GM11168 (cell line): Measurements from ENCODE around the gene ALDOA.

Source experiments
- in situ Hi-C: fragments of 300-500 bp; cut with MboI; formaldehyde crosslinking; loops from one replicate; pipeline ENCODE4 v1.12.0; 2022; ENCODE audit warnings: low sequenced_read_pairs; ENCODE audit not compliant: unreplicated experiment

ALDOA gene

DNA sequence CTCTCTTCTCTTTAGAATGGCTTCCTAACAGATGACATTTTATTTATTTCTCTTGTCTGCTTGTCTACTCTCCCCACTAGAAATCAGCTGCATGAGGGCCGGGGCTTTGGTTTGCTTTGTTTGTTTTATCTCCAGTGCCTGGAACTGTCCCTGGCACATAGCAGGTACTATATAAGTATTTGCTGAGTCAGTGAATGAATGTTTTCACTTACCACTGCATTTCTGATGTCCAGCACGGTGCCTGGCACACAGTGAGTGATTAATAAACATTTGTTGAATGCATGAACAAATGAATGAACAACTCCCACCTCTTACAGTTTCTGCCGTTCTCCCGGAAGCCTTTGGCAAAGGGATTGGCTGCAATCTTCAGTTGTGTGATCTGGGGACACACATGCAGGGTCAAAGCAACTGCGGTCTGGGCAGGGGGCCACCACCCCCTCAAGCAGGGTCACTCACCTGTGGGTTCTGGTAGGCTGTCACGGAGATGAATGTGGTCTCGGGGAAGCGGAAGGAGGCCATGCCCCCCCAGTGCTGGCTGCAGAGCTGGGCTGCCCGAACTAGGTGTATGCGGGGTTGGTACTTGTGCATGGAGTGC is 22.8 kb downstream of the ALDOA start:
- in situ Hi-C loops: no loop called here

DNA sequence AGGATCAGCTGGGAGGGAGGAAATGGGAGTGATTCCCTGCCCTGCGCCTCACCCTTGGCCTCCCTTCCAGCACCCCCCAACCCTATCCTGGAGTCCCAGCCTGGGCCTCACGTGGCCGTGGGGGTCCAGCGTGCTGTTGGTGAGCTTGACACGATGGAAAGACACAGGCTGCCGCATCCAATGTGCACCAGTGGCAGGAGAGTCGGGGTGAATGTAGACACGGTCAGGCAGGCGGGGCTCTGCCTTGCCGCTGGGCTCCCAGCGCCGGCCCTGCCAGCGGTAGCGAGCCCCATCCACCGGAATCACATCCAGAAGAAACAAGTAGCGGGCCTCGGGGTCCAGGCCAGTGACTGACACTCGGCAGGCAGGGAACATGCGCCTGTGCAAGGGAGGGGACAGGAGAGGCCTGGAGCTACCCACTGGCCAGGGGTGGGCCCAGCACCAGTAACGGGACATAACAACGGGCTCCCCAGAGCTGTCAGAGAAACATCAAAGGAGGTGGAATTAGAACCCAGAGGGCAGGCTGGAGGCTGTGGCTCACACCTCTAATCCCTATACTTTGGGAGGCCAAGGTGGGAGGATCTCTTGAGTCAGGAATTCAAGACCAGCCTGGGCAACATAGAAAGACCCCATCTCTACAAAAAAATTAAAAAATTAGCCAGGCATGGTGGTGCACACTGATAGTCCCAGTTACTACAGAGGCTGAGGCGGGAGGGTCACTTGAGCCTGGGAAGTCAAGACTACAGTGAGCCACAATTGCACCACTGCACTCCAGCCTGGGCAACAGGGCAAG is 23.5 kb downstream of the ALDOA start:
- in situ Hi-C loops: no loop called here

DNA sequence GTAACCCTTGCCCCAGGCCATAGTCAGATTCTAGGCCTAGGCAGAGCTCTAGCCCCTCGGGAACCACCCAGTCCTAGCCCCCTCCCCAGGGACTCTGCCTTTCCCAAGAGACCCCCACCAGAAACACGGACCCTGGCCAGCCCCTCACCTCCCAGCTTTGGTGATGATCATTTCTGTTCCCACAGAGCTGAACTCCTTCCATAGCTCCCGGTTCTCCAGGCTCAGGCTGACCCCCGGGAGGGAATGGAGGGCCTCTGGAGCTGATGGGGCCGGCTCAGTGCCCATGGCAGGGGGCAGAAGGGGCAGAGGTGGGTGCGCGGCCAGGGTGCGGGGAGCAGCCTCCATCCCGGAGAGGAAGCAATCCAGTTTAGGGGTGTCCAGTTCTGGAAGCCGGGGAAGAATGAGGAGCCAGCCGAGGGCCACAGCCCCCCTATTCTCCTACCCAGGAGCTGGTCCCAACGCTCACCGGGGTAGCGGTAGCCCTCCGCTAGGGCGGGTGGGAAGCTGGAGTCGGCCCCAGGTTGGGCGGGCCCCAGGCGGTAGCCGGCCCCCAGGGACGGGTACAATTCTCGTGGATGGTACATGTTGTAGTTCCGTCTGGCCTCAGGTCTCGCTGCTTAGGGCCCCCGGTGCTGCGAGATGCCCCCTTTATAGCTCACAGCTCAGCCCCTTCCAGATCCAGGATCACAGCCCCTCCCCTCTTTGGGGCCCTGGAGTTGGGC is 25.2 kb downstream of the ALDOA start:
- in situ Hi-C loops: no loop called here

GRCh38 chr16:30091474-30092372 is 26.2 kb downstream of the ALDOA start, which contains the start of gene TBX6:
TSS of gene TBX6 (minus strand) at chr16:30091924. CDS start at chr16:30091193, 731 bp downstream.
- in situ Hi-C loops: no loop called here

DNA sequence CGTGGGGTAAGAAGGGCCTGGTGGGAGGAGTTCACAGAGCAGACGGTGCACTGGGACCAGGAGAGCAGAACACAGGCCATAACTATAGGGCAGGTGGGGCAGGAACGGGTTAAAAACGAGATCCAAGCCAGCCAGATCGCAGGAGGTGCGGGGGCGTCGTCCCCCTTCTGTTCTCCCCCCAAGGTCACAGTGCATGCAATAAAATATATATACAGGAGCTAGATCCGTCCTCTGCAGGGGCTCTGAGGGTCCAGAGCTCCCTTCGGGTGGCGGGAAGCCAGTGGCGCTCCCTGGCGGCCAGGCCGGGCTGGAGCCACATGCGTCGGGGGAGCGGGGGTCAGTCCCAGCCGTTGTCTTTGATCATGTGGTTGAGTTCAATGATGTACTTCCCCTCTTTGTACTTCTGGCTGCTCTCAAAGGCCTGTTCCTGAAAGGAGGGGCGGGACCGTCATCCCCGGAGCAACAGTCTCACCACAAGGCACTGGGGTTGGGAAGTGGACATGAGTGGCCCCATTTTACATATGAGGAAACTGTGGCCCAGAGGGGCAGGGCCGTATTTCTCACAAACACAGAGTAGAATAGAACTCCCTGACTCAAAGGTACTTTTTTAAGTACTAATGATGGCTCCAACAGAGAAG is 26.9 kb downstream of the ALDOA start:
- in situ Hi-C loops: no loop called here

DNA sequence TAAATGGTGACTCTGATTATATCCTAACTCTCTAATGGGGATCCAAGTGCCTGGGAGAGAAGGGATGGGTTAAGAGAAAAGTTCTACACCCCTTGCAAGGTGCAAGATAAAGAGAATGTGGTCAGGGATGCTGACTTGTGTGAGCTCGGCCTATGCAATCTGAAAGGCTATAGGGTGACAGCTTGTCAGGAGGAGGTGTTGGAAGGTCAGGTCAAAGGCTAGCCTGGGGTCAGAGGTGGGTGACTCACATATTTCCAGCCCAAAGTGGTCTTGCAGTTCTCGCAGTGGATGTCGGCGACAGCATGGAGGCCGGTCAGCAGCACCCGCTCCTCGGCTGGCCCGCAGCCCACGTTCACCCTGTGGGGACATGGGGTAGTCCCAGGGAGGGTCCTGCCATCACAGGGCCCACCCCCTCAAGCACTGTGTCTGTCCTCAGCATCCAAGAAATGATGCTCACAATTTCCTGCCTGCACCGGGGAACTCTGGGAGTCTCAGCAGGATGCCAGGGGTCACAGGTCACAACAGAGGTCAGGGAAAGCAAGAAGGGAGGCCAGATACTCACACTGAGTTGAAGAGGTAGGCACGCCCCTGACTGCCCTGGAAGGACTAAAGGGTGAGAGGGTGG is 29.1 kb downstream of the ALDOA start:
- in situ Hi-C loops: no loop called here

- in situ Hi-C loops: no loop called here
Measured at GRCh38 chr16:30095166-30096078, 29.9 kb downstream of the ALDOA start.

- in situ Hi-C loops: no loop called here
Measured at GRCh38 chr16:30096105-30096861, 30.7 kb downstream of the ALDOA start, which contains the start of gene YPEL3. TSS of gene YPEL3 (minus strand) at chr16:30096213. CDS start at chr16:30095482, 731 bp downstream.

GRCh38 chr16:30096862-30097563 is 31.5 kb downstream of the ALDOA start:
- in situ Hi-C loops: no loop called here

GRCh38 chr16:30104090-30104489 is 38.5 kb downstream of the ALDOA start:
- in situ Hi-C loops: no loop called here

DNA sequence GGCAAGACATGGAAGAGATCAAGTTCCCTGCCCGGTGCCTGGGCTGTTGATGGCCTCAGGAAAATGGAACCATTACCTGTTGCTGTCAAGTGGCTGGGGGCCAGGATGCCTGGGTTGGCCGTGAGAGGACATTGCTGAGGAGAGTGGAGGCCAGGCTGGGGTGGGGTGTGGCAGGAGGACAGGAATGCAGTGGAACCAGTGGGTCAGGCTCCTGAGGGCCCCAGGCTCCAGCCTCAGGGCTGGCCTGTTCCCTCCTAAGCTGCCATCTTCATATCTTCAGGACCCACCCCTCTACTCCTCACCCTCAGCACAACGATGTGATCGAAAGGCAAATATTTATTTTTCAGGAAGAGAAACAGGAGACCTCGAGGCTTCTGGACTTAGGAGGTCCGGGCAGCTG is 38.9 kb downstream of the ALDOA start:
- in situ Hi-C loops: no loop called here

DNA sequence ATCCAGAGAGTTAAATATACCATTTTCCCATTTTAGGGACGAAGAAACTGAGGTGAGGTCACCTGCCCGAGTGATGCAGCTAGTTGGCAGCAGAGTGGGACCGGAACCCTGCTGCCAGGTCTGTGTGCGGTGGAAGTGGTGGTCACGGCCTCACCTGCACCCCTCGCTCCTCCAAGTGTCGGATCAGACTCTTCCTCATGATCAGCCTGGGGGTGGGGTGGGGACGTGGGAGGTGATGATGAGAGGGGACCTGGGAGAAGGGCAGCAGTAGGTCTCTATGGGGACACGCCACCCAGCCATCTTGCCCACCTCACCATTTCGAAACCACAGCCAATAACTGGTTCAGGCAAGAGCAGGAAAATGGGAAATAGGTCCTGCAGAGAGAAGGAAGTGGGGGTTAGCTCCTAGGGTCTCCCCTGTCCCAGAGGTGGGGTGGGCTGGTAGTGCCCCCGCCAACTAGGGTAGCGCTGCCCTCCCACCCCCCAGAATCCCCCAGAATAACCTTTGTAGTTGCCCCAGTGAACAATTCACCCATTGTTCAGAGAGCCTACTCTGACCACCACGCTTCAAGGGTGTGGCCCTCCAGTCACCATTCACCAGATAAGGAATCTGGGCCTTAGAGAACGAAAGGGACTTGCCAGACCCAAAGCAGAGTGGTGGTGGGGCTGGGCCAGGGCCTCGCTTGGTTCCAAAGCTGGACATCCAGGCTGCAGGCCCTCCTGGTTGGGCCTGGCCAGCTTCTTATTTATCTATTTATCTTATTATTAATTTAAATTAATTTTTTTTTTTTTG is 42.7 kb downstream of the ALDOA start:
- in situ Hi-C loops: no loop called here

DNA sequence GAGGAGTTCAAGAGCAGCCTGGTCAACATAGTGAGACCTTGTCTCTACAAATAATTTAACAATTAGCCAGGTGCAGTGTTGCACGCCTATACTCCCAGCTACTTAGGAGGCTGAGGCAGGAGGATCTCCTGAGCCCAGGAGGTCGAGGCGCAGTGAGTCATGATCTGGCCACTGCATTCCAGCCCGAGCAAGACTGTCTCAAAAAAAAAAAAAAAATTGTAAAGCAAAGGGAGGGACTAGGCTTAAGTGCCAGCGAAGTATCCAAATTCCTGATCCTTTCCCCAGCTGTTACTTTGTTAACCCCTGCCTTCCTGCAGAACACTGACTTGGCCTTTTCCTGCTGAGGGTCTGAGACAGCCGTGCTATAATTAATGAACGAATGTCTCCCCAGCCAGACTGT is 45.1 kb downstream of the ALDOA start:
- in situ Hi-C loops: no loop called here

- in situ Hi-C loops: no loop called here
Measured at GRCh38 chr16:30112197-30113030, 46.9 kb downstream of the ALDOA start.

GRCh38 chr16:30113031-30113710 is 47.6 kb downstream of the ALDOA start, which contains the start of gene GDPD3:
TSS of gene GDPD3 (minus strand) at chr16:30113537. CDS start at chr16:30113478, 59 bp downstream.
- in situ Hi-C loops: no loop called here
